ENCODE results near the gene ZFYVE19. TPM values are rescaled to one million over a fixed set of nuclear protein-coding genes. Genes with fewer than 3 reads are reported as not detected.

The ZFYVE19 gene
- total and polyA plus RNA-seq, 12 donors: 11.9 to 29.2 (median 17.9) TPM

DNA sequence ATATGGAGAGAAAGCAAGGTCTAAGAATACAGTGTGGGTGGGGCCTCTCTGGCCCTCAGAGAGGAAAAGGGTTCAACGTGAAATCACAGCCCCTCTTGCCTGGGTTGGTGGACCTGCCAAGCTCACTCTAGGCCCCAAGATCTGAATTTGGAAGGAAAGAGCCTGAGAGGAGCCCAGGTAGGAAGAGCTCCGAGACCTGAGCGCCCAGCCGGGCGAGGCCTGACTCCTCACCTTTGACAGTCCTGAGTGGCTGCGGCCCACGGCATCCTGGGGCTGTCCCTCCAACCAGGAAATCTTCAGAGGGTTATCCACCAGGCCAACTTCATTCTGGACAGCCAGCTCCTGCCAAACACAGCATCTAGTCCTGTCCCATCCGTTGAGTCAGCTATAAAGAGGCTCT, 33.4 kb upstream of the ZFYVE19 start:
- peaks cover 0 to 28% (median 10%) of the 10 kb centered on the region in 9 donors for H3K4me1 ChIP-seq
- H3K9me3 ChIP-seq: no peaks in the 10 kb centered on the region
- TF ChIP-seq, protein P1, sequence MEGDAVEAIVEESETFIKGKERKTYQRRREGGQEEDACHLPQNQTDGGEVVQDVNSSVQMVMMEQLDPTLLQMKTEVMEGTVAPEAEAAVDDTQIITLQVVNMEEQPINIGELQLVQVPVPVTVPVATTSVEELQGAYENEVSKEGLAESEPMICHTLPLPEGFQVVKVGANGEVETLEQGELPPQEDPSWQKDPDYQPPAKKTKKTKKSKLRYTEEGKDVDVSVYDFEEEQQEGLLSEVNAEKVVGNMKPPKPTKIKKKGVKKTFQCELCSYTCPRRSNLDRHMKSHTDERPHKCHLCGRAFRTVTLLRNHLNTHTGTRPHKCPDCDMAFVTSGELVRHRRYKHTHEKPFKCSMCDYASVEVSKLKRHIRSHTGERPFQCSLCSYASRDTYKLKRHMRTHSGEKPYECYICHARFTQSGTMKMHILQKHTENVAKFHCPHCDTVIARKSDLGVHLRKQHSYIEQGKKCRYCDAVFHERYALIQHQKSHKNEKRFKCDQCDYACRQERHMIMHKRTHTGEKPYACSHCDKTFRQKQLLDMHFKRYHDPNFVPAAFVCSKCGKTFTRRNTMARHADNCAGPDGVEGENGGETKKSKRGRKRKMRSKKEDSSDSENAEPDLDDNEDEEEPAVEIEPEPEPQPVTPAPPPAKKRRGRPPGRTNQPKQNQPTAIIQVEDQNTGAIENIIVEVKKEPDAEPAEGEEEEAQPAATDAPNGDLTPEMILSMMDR (IDR thresholded peaks at IDR 0.05): no peak
- peaks cover 0 to 88% (median 58%) of the 10 kb centered on the region in 9 donors for H3K36me3 ChIP-seq
- no peak overlapping the region for H3K4me3 ChIP-seq
- ATAC-seq (no peak), DNase-seq (no peak)
- intact Hi-C loops (cut with DNase I): loop anchor here in 1 of 10 donors (10.0 kb wide), 1 partner anchor 99 kb away; no protein-coding TSS in a partner anchor
- 91 to 93% methylated on average over 8 of the region's 8 CpGs for WGBS, 2 donors
- no peaks in the 10 kb centered on the region for H3K27me3 ChIP-seq
- H3K27ac ChIP-seq: no peak overlapping the region

- peaks cover 0 to 24% (median 7%) of the 10 kb centered on the region in 9 donors for H3K4me1 ChIP-seq
- DNase-seq (no peak), ATAC-seq (no peak)
- no peaks in the 10 kb centered on the region for H3K9me3 ChIP-seq
- H3K36me3 ChIP-seq: peaks cover 0 to 92% (median 62%) of the 10 kb centered on the region in 9 donors
- WGBS, 2 donors: 91 to 93% methylated on average over 6 of the region's 6 CpGs
- H3K27me3 ChIP-seq: no peaks in the 10 kb centered on the region
- no peak overlapping the region for H3K4me3 ChIP-seq
- no peak overlapping the region for H3K27ac ChIP-seq
- intact Hi-C loops (cut with DNase I): loop anchor here in 1 of 10 donors (10.0 kb wide), 1 partner anchor 99 kb away; no protein-coding TSS in a partner anchor
- TF ChIP-seq, protein P1 (IDR thresholded peaks at IDR 0.05): no peak
These were observed 33.0 kb upstream of the ZFYVE19 start for GRCh38 chr15:40773902-40774301.

- Histone ChIP-seq H3K4me1 (peaks cover 0 to 13% (median 0%) of the 10 kb centered on the region in 9 donors), H3K27me3 (no peaks in the 10 kb centered on the region), H3K9me3 (no peaks in the 10 kb centered on the region), H3K27ac (no peak overlapping the region), H3K4me3 (no peak overlapping the region), H3K36me3 (peaks cover 0 to 99% (median 66%) of the 10 kb centered on the region in 9 donors)
- TF ChIP-seq, protein P1 (IDR thresholded peaks at IDR 0.05): no peak
- WGBS, 2 donors: 92 to 96% methylated on average over 10 of the region's 10 CpGs
- intact Hi-C loops (cut with DNase I): loop anchor here in 1 of 10 donors (10.0 kb wide), 1 partner anchor 100 kb away; no protein-coding TSS in a partner anchor
- no peak for DNase-seq
- ATAC-seq: no peak
These were observed 31.9 kb upstream of the ZFYVE19 start for GRCh38 chr15:40775007-40775406.

- WGBS, 2 donors: 95 to 97% methylated on average over 14 of the region's 14 CpGs
- TF ChIP-seq, protein P1 (IDR thresholded peaks at IDR 0.05): no peak
- H3K4me1 ChIP-seq: peaks cover 0 to 9% (median 0%) of the 10 kb centered on the region in 9 donors
- no peak overlapping the region for H3K27ac ChIP-seq
- intact Hi-C loops (cut with DNase I): loop anchor here in 1 of 10 donors (10.0 kb wide), 1 partner anchor 101 kb away; no protein-coding TSS in a partner anchor
- no peaks in the 10 kb centered on the region for H3K9me3 ChIP-seq
- H3K4me3 ChIP-seq: no peak overlapping the region
- ATAC-seq (no peak), DNase-seq (no peak)
- H3K36me3 ChIP-seq: peaks cover 0 to 92% (median 66%) of the 10 kb centered on the region in 9 donors
- no peaks in the 10 kb centered on the region for H3K27me3 ChIP-seq
These were observed 31.0 kb upstream of the ZFYVE19 start for GRCh38 chr15:40775740-40776536.

Measured in heart right ventricle (tissue), 16 donors.